Chondrocyte (in vitro differentiated cells): Measurements from ENCODE around the gene ZMYND11. TPM values are rescaled to one million over a fixed set of nuclear protein-coding genes. Genes with fewer than 3 reads are reported as not detected.

Experiments
- DNase-seq: peaks from one replicate; pipeline ENCODE4 v3.0.0; 2021; ENCODE audit warnings: mixed read lengths, low spot score
- H3K27ac Mint-ChIP-seq: one replicate; pipeline ENCODE4 v1.8.0; 2021; ENCODE audit warnings: mild to moderate bottlenecking, moderate library complexity, mixed read lengths; ENCODE audit not compliant: unreplicated experiment
- H3K27me3 Mint-ChIP-seq: 2 replicates; pipeline ENCODE4 v1.8.0; 2021; ENCODE audit warnings: low read depth, mixed read lengths
- H3K36me3 Mint-ChIP-seq: 2 replicates; pipeline ENCODE4 v1.8.0; 2021; ENCODE audit warnings: low read depth, mixed read lengths
- H3K4me1 Mint-ChIP-seq: 2 replicates; pipeline ENCODE4 v1.8.0; 2021; ENCODE audit warnings: low read depth, mild to moderate bottlenecking, mixed read lengths
- H3K4me3 Mint-ChIP-seq: one replicate; pipeline ENCODE4 v1.8.0; 2021; ENCODE audit warnings: mild to moderate bottlenecking, moderate library complexity, mixed read lengths; ENCODE audit not compliant: unreplicated experiment
- H3K9me3 Mint-ChIP-seq: 2 replicates; pipeline ENCODE4 v1.8.0; 2021; ENCODE audit warnings: low read depth, mixed read lengths
- CTCF ChIP-seq: fragments of 200-600 bp; sonication (generic); IDR thresholded peaks from 2 replicates; pipeline ENCODE4 v1.5.0; 2021; ENCODE audit warnings: antibody characterized with exemption, mild to moderate bottlenecking, moderate library complexity
- total RNA-seq: library from RNA; stranded (reverse); gene quantifications from 3 replicates; pipeline ENCODE4 v1.2.1, GENCODE V29; 2021

Gene ZMYND11
- total RNA-seq, 1 donor from 2014 or later = 72.0 TPM

GRCh38 chr10:219731-220472, 84.6 kb downstream of the ZMYND11 start:
- Mint-ChIP-seq H3K9me3 (no peaks in the 10 kb centered on the region), H3K27ac (no peak overlapping the region)

DNA sequence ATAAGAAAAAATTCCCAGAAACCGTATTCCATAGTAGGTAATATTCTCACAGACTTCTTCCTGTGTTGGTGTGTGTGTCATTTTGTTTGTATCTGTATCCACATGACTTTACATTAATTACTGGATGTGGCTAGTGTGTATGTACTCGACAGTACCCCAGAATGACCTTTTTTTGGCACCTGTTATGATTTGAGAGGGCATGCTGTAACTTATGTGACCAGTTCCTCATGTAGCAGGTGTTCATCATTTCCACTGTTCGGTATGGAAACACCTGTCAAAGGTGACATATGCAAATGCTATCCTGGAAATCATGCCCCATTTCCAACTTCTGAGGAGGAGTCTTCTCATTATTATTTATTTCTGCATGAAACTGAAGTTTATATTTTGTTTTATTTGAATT, 89.3 kb downstream of the ZMYND11 start:
- no peaks in the 10 kb centered on the region for H3K27me3 Mint-ChIP-seq
- no peaks in the 10 kb centered on the region for H3K36me3 Mint-ChIP-seq

More at GRCh38 chr10:219731-220472, 84.6 kb downstream of the ZMYND11 start:
- DNase-seq = no peak
- Mint-ChIP-seq H3K36me3 (no peaks in the 10 kb centered on the region), H3K27me3 (no peaks in the 10 kb centered on the region), H3K4me3 (no peak overlapping the region), H3K4me1 (peaks cover 4% of the 10 kb centered on the region)
- no peak for TF ChIP-seq CTCF

GRCh38 chr10:226018-226417, 90.8 kb downstream of the ZMYND11 start:
- H3K27me3 Mint-ChIP-seq = no peaks in the 10 kb centered on the region
- no peak overlapping the region for H3K27ac Mint-ChIP-seq
- no peaks in the 10 kb centered on the region for H3K9me3 Mint-ChIP-seq
- H3K4me3 Mint-ChIP-seq = no peak overlapping the region
- H3K36me3 Mint-ChIP-seq = no peaks in the 10 kb centered on the region
- DNase-seq = no peak
- no peaks in the 10 kb centered on the region for H3K4me1 Mint-ChIP-seq
- no peak for TF ChIP-seq CTCF

More for the DNA sequence above, 89.3 kb downstream of the ZMYND11 start:
- no peak overlapping the region for H3K27ac Mint-ChIP-seq
- no peak overlapping the region for H3K4me3 Mint-ChIP-seq
- no peak for DNase-seq
- H3K9me3 Mint-ChIP-seq = no peaks in the 10 kb centered on the region
- TF ChIP-seq CTCF = no peak
- no peaks in the 10 kb centered on the region for H3K4me1 Mint-ChIP-seq

GRCh38 chr10:227014-227413, 91.8 kb downstream of the ZMYND11 start:
- no peak overlapping the region for H3K4me3 Mint-ChIP-seq
- no peaks in the 10 kb centered on the region for H3K27me3 Mint-ChIP-seq
- DNase-seq = no peak
- TF ChIP-seq CTCF = no peak
- H3K27ac Mint-ChIP-seq = no peak overlapping the region
- no peaks in the 10 kb centered on the region for H3K9me3 Mint-ChIP-seq
- no peaks in the 10 kb centered on the region for H3K36me3 Mint-ChIP-seq
- no peaks in the 10 kb centered on the region for H3K4me1 Mint-ChIP-seq

- Mint-ChIP-seq H3K9me3 (no peaks in the 10 kb centered on the region), H3K27me3 (no peaks in the 10 kb centered on the region), H3K4me1 (no peaks in the 10 kb centered on the region), H3K36me3 (no peaks in the 10 kb centered on the region), H3K4me3 (no peak overlapping the region), H3K27ac (no peak overlapping the region)
- DNase-seq = no peak
- TF ChIP-seq CTCF = no peak
Observed at GRCh38 chr10:228366-228765, 93.1 kb downstream of the ZMYND11 start.
